LNCAP (cell line): ENCODE measurements around the gene C19orf38.

Source experiments
- CTCF ChIP-seq: fragments of 450-650 bp; IDR thresholded peaks from 2 replicates; pipeline ENCODE4 v1.5.1; 2017; ENCODE audit warnings: mild to moderate bottlenecking

Gene C19orf38

GRCh38 chr19:10870955-10871603, 22.9 kb downstream of the C19orf38 start, which contains the start of gene CARM1:
Gene CARM1 (plus strand): TSS chr19:10871553. CDS start chr19:10871703, 150 bp downstream.
- peak; percentile 92 for TF ChIP-seq CTCF

GRCh38 chr19:10871711-10872545, 23.7 kb downstream of the C19orf38 start:
- no peak for TF ChIP-seq CTCF

DNA sequence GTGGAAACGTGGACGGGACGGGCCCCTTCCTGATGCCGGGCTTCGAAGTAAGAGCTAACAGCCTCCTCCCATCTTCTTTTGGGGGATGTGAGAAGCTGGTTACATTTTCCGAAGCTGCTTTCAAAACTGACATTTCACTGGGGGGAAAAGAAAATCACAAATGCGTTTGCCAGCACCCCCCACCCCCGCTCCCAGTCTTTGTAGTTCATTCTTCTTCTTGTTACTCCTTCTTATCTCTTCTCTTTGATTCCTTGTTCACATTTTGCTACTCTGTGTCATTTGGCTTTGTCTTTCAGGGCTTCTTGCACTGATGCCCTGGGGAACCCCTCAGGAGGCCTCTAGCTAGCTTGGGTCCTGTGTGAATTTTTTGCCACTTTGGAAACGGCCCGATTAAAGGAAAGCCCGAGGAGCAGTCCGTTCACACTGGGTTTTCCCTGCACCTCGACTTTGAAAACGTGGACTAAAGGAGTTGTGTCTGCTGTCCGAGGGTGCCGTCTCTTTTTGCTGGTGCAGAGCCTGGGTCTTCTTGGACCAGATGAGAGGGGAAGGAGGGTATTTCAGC, 24.4 kb downstream of the C19orf38 start:
- no peak for TF ChIP-seq CTCF

- TF ChIP-seq CTCF = no peak
Observed at GRCh38 chr19:10874024-10874423, 25.8 kb downstream of the C19orf38 start.

DNA sequence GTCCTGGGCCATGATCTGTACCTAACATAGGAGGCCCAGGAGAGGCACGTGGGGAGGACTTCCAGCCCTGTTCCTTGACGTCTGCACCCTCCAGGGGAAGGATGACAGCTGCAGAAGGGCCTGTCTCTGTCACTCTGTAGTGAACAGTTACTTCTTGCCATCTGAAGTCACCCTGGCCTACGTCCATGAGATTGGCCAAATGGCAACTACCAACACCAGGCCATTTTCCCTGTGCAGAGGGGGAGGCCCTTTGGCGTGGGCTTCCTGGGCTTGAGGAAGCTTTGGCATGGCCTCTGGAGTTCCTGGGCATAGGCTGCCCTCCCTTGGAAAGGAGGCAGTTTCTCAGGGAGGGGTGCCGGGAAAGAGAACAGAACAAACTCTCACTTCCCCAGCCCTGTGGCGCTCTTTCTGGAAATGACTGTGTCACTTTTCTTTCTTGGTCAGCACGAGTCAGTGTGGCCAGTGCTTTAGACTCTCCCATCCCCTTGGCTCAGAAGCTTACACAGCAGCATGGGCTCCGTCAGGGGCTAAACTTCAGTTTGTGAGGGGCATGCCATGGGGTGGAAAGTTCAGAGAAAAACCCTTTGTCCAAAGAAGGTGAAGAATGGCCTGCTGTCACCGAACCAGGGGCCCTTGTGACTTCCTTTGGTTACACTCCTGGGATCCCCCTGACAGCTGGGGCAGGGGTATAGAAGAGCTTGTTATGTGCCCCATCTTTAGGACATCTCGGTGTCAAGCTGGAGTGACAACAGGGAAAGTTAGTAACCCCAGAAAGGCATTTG, 28.4 kb downstream of the C19orf38 start:
- TF ChIP-seq CTCF = no peak

GRCh38 chr19:10878253-10878652, 30.0 kb downstream of the C19orf38 start:
- TF ChIP-seq CTCF = no peak
